IMR-90 (cell line): ENCODE data around the gene CTDSPL.

Source experiments
- CTCF ChIP-seq: conservative IDR thresholded peaks from 2 replicates; pipeline ENCODE4 v1.5.1; 2012; ENCODE audit warnings: mild to moderate bottlenecking, low read depth, low read length, improper control_type of control experiment
- MXI1 ChIP-seq: IDR thresholded peaks from 2 replicates; pipeline ENCODE4 v1.6.1; 2012; ENCODE audit warnings: low read depth, mild to moderate bottlenecking, low read length, moderate library complexity, borderline replicate concordance
- POLR2A ChIP-seq: IDR thresholded peaks from 2 replicates; pipeline ENCODE4 v1.6.1; 2012; ENCODE audit warnings: mild to moderate bottlenecking, low read depth, low read length
- RFX5 ChIP-seq: IDR thresholded peaks from 2 replicates; pipeline ENCODE4 v1.8.0; 2012; ENCODE audit warnings: low read depth, mild to moderate bottlenecking, low read length, moderate library complexity
- SMC3 ChIP-seq: fragments of 150-350 bp; IDR thresholded peaks from 2 replicates; pipeline ENCODE4 v1.6.1; 2016; ENCODE audit warnings: low read depth, mild to moderate bottlenecking, antibody characterized with exemption, low read length, moderate library complexity
- USF2 ChIP-seq: fragments of 150-350 bp; IDR thresholded peaks from 2 replicates; pipeline ENCODE4 v1.6.1; 2017; ENCODE audit warnings: mild to moderate bottlenecking, antibody characterized with exemption, low read length, low read depth

GRCh38 chr3:38000242-38000916 is 138.7 kb downstream of the CTDSPL start:
- TF ChIP-seq CTCF: no peak
- TF ChIP-seq POLR2A: no peak
- no peak for TF ChIP-seq MXI1
- TF ChIP-seq SMC3: no peak
- TF ChIP-seq RFX5: no peak
- no peak for TF ChIP-seq USF2
